Measurements from ENCODE around the gene GPR162.
"Not testable (repeated sequence)": the region's sequence is repeated elsewhere in the genome, so short reads cannot be mapped to it uniquely, and the experiment has no call there.

Gene GPR162

GRCh38 chr12:6861391-6861790, 39.8 kb downstream of the GPR162 start:
- H3K27ac ChIP-seq (ENCODE audit: low read depth, low read length, poor library complexity, severe bottlenecking), result no peak overlapping the region
- H3K27me3 ChIP-seq (ENCODE audit: insufficient read depth, low read length), result no peaks in the 10 kb centered on the region
- no peaks in the 10 kb centered on the region for H3F3A ChIP-seq (ENCODE audit: insufficient read depth, low read length)
- H3K9me3 ChIP-seq (ENCODE audit: low read length), result no peaks in the 10 kb centered on the region
- no peak for TF ChIP-seq EZH2 (IDR thresholded peaks at IDR 0.05; ENCODE audit: borderline replicate concordance, low read length)
- TF ChIP-seq, protein P1, sequence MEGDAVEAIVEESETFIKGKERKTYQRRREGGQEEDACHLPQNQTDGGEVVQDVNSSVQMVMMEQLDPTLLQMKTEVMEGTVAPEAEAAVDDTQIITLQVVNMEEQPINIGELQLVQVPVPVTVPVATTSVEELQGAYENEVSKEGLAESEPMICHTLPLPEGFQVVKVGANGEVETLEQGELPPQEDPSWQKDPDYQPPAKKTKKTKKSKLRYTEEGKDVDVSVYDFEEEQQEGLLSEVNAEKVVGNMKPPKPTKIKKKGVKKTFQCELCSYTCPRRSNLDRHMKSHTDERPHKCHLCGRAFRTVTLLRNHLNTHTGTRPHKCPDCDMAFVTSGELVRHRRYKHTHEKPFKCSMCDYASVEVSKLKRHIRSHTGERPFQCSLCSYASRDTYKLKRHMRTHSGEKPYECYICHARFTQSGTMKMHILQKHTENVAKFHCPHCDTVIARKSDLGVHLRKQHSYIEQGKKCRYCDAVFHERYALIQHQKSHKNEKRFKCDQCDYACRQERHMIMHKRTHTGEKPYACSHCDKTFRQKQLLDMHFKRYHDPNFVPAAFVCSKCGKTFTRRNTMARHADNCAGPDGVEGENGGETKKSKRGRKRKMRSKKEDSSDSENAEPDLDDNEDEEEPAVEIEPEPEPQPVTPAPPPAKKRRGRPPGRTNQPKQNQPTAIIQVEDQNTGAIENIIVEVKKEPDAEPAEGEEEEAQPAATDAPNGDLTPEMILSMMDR (IDR thresholded peaks at IDR 0.05; ENCODE audit: low read length), result no peak
- no peaks in the 10 kb centered on the region for H3K9me2 ChIP-seq (ENCODE audit: low read depth, low read length)
- no peaks in the 10 kb centered on the region for H4K20me1 ChIP-seq (ENCODE audit: insufficient read depth, low read length)
- H3K4me3 ChIP-seq (ENCODE audit: low read depth, low read length, poor library complexity, severe bottlenecking), result no peak overlapping the region
- H3K4me2 ChIP-seq (ENCODE audit: low read length), result no peak overlapping the region
- H3K36me3 ChIP-seq (ENCODE audit: insufficient read depth, low read length), result peaks cover 92% of the 10 kb centered on the region
- peaks cover 1% of the 10 kb centered on the region for H3K4me1 ChIP-seq (ENCODE audit: insufficient read depth, low read length, severe bottlenecking)
- H3K79me2 ChIP-seq (ENCODE audit: insufficient read depth, low read length), result no peaks in the 10 kb centered on the region
- H2AFZ ChIP-seq (ENCODE audit: low read length), result no peak overlapping the region
- H3K9ac ChIP-seq (ENCODE audit: low read length), result no peak overlapping the region

DNA sequence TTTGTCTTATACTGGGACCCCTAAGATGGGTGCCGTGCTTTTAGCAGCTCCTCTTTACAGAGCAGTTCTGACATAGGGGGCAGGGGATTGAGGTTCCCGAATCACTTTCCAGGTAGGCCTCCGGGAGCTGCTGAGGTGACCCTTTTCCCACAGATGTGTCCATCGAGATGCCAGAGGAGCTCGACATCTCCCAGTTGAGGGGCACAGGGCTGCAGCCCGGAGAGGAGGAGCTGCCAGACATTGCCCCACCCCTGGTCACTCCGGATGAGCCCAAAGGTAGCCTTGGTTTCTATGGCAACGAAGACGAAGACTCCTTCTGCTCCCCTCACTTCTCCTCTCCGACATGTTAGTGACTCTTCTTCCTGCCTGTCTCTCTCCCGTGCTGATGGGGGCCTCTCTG, 41.4 kb downstream of the GPR162 start:
- no peak overlapping the region for H3K27ac ChIP-seq (ENCODE audit: low read depth, low read length, poor library complexity, severe bottlenecking)
- H3K36me3 ChIP-seq (ENCODE audit: insufficient read depth, low read length), result peaks cover 80% of the 10 kb centered on the region
- H3F3A ChIP-seq (ENCODE audit: insufficient read depth, low read length), result peaks cover 4% of the 10 kb centered on the region; the same call in 1 of the 2 replicates
- H3K9me2 ChIP-seq (ENCODE audit: low read depth, low read length), result no peaks in the 10 kb centered on the region
- no peak overlapping the region for H3K4me2 ChIP-seq (ENCODE audit: low read length)
- peaks cover 9% of the 10 kb centered on the region for H3K4me1 ChIP-seq (ENCODE audit: insufficient read depth, low read length, severe bottlenecking)
- H3K79me2 ChIP-seq (ENCODE audit: insufficient read depth, low read length), result peaks cover 1% of the 10 kb centered on the region
- no peaks in the 10 kb centered on the region for H3K9me3 ChIP-seq (ENCODE audit: low read length)
- H3K27me3 ChIP-seq (ENCODE audit: insufficient read depth, low read length), result no peaks in the 10 kb centered on the region
- H3K9ac ChIP-seq (ENCODE audit: low read length), result no peak overlapping the region
- no peaks in the 10 kb centered on the region for H4K20me1 ChIP-seq (ENCODE audit: insufficient read depth, low read length)
- no peak overlapping the region for H2AFZ ChIP-seq (ENCODE audit: low read length)
- no peak for TF ChIP-seq EZH2 (IDR thresholded peaks at IDR 0.05; ENCODE audit: borderline replicate concordance, low read length)
- TF ChIP-seq, protein P1 (IDR thresholded peaks at IDR 0.05; ENCODE audit: low read length), result no peak
- H3K4me3 ChIP-seq (ENCODE audit: low read depth, low read length, poor library complexity, severe bottlenecking), result no peak overlapping the region

GRCh38 chr12:6863586-6864321, 42.1 kb downstream of the GPR162 start:
- peaks cover 13% of the 10 kb centered on the region for H3K4me1 ChIP-seq (ENCODE audit: insufficient read depth, low read length, severe bottlenecking)
- no peaks in the 10 kb centered on the region for H3K27me3 ChIP-seq (ENCODE audit: insufficient read depth, low read length)
- no peak overlapping the region for H3K27ac ChIP-seq (ENCODE audit: low read depth, low read length, poor library complexity, severe bottlenecking)
- H3K79me2 ChIP-seq (ENCODE audit: insufficient read depth, low read length), result peaks cover 8% of the 10 kb centered on the region
- peaks cover 4% of the 10 kb centered on the region; the same call in 1 of the 2 replicates for H3F3A ChIP-seq (ENCODE audit: insufficient read depth, low read length)
- H3K9ac ChIP-seq (ENCODE audit: low read length), result no peak overlapping the region
- no peak overlapping the region for H2AFZ ChIP-seq (ENCODE audit: low read length)
- peaks cover 80% of the 10 kb centered on the region for H3K36me3 ChIP-seq (ENCODE audit: insufficient read depth, low read length)
- no peak overlapping the region for H3K4me3 ChIP-seq (ENCODE audit: low read depth, low read length, poor library complexity, severe bottlenecking)
- 0 out of 2 replicates have a peak, but pooled peaks cover 3% of the 10 kb centered on the region for H4K20me1 ChIP-seq (ENCODE audit: insufficient read depth, low read length)
- no peak overlapping the region for H3K4me2 ChIP-seq (ENCODE audit: low read length)
- H3K9me2 ChIP-seq (ENCODE audit: low read depth, low read length), result no peaks in the 10 kb centered on the region
- H3K9me3 ChIP-seq (ENCODE audit: low read length), result no peaks in the 10 kb centered on the region
- no peak for TF ChIP-seq EZH2 (IDR thresholded peaks at IDR 0.05; ENCODE audit: borderline replicate concordance, low read length)
- TF ChIP-seq, protein P1 (IDR thresholded peaks at IDR 0.05; ENCODE audit: low read length), result no peak

DNA sequence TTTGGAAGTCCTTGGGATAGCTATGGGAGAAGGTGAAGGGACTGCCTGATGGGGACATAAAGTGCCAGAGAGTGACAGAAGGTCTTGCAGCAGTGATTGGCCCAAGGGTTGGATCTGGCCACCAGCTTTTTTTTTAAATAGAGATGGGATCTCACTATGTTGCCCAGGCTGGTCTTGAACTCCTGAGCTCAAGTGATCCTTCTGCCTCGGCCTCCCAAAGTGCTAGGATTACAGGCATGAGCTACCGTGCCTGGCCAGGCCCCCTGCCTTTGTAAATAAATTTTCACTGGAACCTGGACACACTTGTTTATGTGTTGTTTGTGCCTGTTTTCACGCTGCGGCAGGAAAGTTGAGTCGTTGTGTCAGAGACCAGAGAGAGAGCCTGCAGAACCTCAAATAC, 43.7 kb downstream of the GPR162 start:
- H3F3A ChIP-seq (ENCODE audit: insufficient read depth, low read length), result not testable (repeated sequence)

More for the DNA sequence above, 43.7 kb downstream of the GPR162 start:
- H3K27ac ChIP-seq (ENCODE audit: low read depth, low read length, poor library complexity, severe bottlenecking); H3K79me2 ChIP-seq (ENCODE audit: insufficient read depth, low read length); H3K4me2 ChIP-seq (ENCODE audit: low read length); H3K9ac ChIP-seq (ENCODE audit: low read length); H3K9me2 ChIP-seq (ENCODE audit: low read depth, low read length); H3K9me3 ChIP-seq (ENCODE audit: low read length); H3K27me3 ChIP-seq (ENCODE audit: insufficient read depth, low read length); H4K20me1 ChIP-seq (ENCODE audit: insufficient read depth, low read length); H2AFZ ChIP-seq (ENCODE audit: low read length); H3K4me3 ChIP-seq (ENCODE audit: low read depth, low read length, poor library complexity, severe bottlenecking): not testable (repeated sequence)
- peaks cover 82% of the 10 kb centered on the region for H3K36me3 ChIP-seq (ENCODE audit: insufficient read depth, low read length)
- H3K4me1 ChIP-seq (ENCODE audit: insufficient read depth, low read length, severe bottlenecking), result peaks cover 29% of the 10 kb centered on the region

Data from OCI-LY1 (cell line).